Urinary bladder (tissue), 4 donors: ENCODE measurements around the gene MACROD2. TPM values are rescaled to one million over a fixed set of nuclear protein-coding genes. Genes with fewer than 3 reads are reported as not detected.

ENCODE experiments used
- DNase-seq: peaks from one replicate; pipeline ENCODE4 v3.0.0-alpha.2; 2015; ENCODE audit errors: extremely low spot score
- H3K27ac ChIP-seq: one replicate; pipeline ENCODE4 v1.5.1; 2013; ENCODE audit warnings: low read depth, mild to moderate bottlenecking, moderate library complexity
- H3K36me3 ChIP-seq: one replicate; pipeline ENCODE4 v1.6.1; 2013; ENCODE audit warnings: mild to moderate bottlenecking, moderate library complexity; ENCODE audit not compliant: insufficient read depth
- H3K4me1 ChIP-seq: one replicate; pipeline ENCODE4 v1.6.1; 2013; ENCODE audit warnings: mild to moderate bottlenecking, moderate library complexity; ENCODE audit not compliant: insufficient read depth
- H3K4me3 ChIP-seq: one replicate; pipeline ENCODE4 v1.5.1; 2013; ENCODE audit warnings: low read depth, low read length
- WGBS: extraction: QIAGEN DNeasy Blood & Tissue Kit; methylation state at CpG from one replicate; pipeline ENCODE4 v1.1.7; 2013; 5-methylcytosine and 5-hydroxymethylcytosine counted together
- polyA plus RNA-seq: library from polyadenylated mRNA; stranded (reverse); fragments of 200-250 nt; gene quantifications from one replicate; pipeline ENCODE4 v1.2.3, GENCODE V29; 2013
- total RNA-seq: library from RNA; depleted of rRNA; stranded (reverse); fragments of >200 nt; gene quantifications from one replicate; pipeline ENCODE4 v1.2.3, GENCODE V29; 2014
- donor health status: healthy with polysubstance abuse.
- donor health status: healthy.

MACROD2 gene
- total and polyA plus RNA-seq, 2 donors = 3.0 to 28.2 TPM

DNA sequence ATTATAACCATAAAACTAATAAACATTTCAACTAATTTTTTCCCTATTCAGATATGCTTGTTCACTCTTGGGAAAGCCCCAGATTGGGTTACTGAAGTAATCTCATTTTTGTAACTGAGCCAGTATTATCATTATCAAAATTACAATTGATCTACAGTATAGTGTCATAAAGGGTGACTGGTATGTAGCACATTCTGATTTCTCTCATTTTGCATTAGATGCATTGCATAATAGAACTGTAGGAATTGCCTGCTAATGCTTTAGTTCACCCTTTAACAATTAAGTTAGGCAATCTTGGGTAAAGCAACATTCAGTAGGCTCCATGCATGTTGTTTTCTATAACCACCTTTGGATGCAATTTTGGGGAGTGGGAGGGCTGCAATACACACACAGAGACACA is 492.9 kb downstream of the MACROD2 start:
- H3K4me3 ChIP-seq = no peak overlapping the region
- no peaks in the 10 kb centered on the region for H3K36me3 ChIP-seq
- no peak for DNase-seq
- no peak overlapping the region for H3K27ac ChIP-seq
- no peaks in the 10 kb centered on the region for H3K4me1 ChIP-seq

DNA sequence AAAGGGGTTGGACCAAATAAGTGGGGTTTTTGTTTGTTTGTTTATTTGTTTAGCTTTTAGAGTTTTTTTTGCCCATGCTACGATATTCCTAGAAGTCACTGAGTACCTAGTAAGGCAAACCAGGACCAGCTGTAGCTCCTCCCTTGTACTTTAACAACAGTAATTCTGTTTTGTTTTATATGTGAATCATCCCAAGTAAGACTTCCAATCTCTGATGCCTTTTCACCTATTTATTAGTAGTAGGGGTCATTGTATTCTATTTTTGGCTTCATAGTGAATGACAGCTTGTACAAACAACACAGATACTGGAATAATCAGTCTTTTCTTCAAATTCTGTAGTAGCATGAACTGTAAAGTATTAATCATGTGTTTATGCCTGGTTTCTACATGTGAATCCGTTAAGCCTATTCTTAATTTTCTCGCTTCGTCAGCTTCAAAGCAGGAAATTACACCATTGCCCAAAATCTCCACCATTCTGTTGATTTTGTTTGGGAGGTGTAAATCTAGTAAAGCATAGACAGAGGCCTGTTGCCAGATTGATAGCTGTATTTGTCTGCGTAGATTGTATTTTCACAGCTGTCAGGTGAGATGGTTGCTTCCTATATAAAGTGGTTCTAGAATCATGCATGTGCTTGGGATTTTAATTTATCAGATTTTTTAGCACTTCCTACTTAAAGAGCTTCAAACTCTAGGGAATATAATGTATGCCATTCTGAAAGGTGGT is 493.6 kb downstream of the MACROD2 start:
- Histone ChIP-seq H3K4me3 (no peak overlapping the region), H3K4me1 (no peaks in the 10 kb centered on the region), H3K36me3 (no peaks in the 10 kb centered on the region), H3K27ac (no peak overlapping the region)
- no peak for DNase-seq
- WGBS = 83% methylated on average over 5 of the region's 5 CpGs

DNA sequence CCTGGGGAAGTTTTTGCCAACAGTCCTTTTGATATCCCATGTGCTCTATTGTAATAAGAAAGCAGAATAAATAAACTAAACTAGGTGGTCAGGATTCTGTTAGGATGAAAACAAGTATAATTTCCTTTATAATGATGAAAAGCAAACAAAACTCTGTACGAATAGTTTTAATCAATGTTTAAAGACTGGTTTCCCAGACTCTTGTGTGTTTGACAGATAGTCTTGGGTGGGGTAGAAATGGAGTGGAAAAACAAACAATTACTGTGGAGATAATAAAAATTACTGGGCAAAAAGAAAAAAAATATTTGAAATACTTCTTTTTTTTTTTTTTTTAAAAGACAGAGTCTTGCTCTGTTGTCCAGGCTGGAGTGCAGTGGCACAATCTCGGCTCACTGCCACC is 494.2 kb downstream of the MACROD2 start:
- H3K36me3 ChIP-seq = no peaks in the 10 kb centered on the region

GRCh38 chr20:14491436-14491835 is 496.1 kb downstream of the MACROD2 start:
- Histone ChIP-seq H3K36me3 (no peaks in the 10 kb centered on the region), H3K4me3 (no peak overlapping the region), H3K27ac (no peak overlapping the region), H3K4me1 (no peaks in the 10 kb centered on the region)
- DNase-seq = no peak
- 96% methylated on average over 1 of the region's 1 CpG for WGBS

More for the DNA sequence above, 494.2 kb downstream of the MACROD2 start:
- H3K4me1 ChIP-seq = no peaks in the 10 kb centered on the region
- no peak for DNase-seq
- 43% methylated on average over 2 of the region's 2 CpGs for WGBS
- H3K27ac ChIP-seq = no peak overlapping the region
- no peak overlapping the region for H3K4me3 ChIP-seq

DNA sequence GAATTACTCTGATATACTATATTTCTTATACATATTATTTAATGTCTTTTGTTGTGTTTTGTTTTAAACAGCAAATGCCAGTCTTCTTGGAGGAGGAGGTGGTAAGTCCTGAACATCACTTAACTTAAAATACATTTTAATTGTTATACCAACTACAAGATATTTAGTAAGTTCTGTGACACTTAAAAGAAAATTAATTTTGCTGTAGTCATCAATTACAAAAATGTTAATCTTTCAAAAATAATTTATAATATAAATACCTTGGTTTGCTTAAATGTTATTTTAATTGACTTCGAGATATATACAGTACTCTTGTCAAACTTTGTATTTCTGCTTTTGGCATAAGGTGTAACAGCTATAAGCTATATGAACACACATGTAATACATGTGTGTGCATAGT is 498.1 kb downstream of the MACROD2 start:
- no peak overlapping the region for H3K4me3 ChIP-seq
- no peak for DNase-seq
- H3K36me3 ChIP-seq = no peaks in the 10 kb centered on the region
- WGBS = 92% methylated on average over 1 of the region's 1 CpG
- H3K27ac ChIP-seq = no peak overlapping the region
- H3K4me1 ChIP-seq = no peaks in the 10 kb centered on the region

DNA sequence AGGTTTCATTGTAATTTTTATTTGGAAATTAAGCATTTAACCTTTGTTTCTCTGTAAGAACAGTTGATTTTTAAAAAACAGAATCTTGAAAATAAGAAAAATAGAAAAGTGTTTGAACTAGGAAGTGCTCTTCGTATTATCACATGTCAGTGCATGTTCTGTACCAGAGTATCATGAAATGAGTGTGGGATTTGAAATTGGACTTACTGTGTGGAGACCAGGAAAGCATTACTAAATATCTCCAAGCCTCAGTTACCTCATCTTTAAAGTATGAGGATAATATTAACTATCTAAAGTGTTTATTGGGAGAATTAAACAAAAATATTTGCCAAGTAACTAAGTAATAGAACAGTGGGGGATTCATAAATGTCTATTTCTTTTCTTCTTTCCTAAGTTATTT is 499.0 kb downstream of the MACROD2 start:
- DNase-seq = no peak
- no peak overlapping the region for H3K4me3 ChIP-seq
- WGBS = 58% methylated on average over 1 of the region's 1 CpG
- H3K27ac ChIP-seq = no peak overlapping the region
- no peaks in the 10 kb centered on the region for H3K4me1 ChIP-seq
- no peaks in the 10 kb centered on the region for H3K36me3 ChIP-seq

- no peaks in the 10 kb centered on the region for H3K4me1 ChIP-seq
- DNase-seq = no peak
- H3K36me3 ChIP-seq = no peaks in the 10 kb centered on the region
- no peak overlapping the region for H3K27ac ChIP-seq
- H3K4me3 ChIP-seq = no peak overlapping the region
Observed at GRCh38 chr20:14495066-14495465, 499.8 kb downstream of the MACROD2 start.

GRCh38 chr20:14497004-14497403 is 501.7 kb downstream of the MACROD2 start:
- 53% methylated on average over 2 of the region's 2 CpGs for WGBS
- Histone ChIP-seq H3K27ac (no peak overlapping the region), H3K4me3 (no peak overlapping the region), H3K4me1 (no peaks in the 10 kb centered on the region), H3K36me3 (no peaks in the 10 kb centered on the region)
- no peak for DNase-seq

DNA sequence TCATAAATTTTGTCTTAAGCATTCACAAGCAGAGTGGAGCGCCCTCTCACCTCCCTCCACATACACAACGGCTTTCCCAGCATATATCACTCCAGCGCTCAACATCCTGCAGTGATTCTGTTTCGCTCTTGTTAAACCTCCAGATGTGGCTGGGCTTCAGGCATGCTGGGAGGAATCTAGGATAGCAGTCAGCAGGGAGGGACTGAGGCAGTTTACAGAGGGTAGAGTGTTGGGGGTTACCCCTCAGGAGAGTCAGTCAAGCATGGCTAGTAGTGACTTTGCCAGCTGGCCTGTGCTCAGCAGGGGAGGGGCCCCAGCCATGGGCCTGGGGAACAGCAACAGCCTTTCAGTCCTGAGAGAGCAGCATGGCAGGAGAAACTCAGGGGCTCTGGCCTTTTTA is 503.5 kb downstream of the MACROD2 start:
- no peak overlapping the region for H3K27ac ChIP-seq
- H3K4me1 ChIP-seq = no peaks in the 10 kb centered on the region
- H3K36me3 ChIP-seq = no peaks in the 10 kb centered on the region
- 66% methylated on average over 4 of the region's 4 CpGs for WGBS
- no peak for DNase-seq
- H3K4me3 ChIP-seq = no peak overlapping the region

DNA sequence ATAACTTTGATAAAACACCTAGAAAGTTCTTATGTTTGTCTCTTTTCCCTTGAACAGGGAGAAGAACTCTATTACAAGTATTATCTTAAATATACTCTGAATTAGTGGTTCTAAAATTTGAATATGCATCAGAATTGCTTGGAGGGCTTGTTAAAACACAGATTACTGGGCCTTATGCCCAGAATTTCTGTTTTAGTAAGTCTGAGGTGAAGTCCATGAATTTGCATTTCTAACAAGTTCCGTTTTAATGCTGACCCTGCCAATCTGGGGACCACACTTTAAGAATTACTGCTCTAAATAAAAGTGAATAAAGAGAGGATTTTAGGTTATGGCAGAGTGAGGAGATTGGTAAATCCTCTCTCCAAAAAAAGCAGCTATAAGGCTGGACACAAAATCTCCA is 510.2 kb downstream of the MACROD2 start:
- whole genome bisulfite sequencing = 52% methylated on average over 1 of the region's 1 CpG
- DNase-seq = no peak
- no peak overlapping the region for H3K4me3 ChIP-seq

DNA sequence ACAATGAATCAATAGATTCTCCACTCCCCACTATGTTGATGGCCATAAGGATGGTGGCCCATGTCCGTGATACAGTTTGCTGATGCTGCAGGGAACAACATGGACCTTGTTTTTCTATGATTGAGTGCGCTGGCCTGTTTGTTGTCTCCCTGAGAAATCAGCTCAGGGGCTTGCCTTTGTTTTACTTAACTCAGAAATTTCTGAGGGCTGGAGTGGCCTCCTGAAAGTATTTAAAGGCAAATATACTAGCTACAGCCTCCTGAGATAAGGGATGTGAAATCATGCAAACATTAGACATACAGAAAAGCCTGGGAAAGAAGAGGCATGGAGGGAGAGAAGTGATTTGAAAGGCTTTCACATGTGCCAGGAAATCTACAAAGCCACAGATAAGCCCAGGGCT is 512.4 kb downstream of the MACROD2 start:
- WGBS = 92% methylated on average over 2 of the region's 2 CpGs
- DNase-seq = no peak
- no peak overlapping the region for H3K4me3 ChIP-seq
- no peak overlapping the region for H3K27ac ChIP-seq
- no peaks in the 10 kb centered on the region for H3K4me1 ChIP-seq
- H3K36me3 ChIP-seq = no peaks in the 10 kb centered on the region

More for the DNA sequence above, 510.2 kb downstream of the MACROD2 start:
- Histone ChIP-seq H3K4me1 (no peaks in the 10 kb centered on the region), H3K36me3 (no peaks in the 10 kb centered on the region), H3K27ac (no peak overlapping the region)

GRCh38 chr20:14510341-14510740 is 515.0 kb downstream of the MACROD2 start:
- DNase-seq = no peak
- no peak overlapping the region for H3K4me3 ChIP-seq
- no peak overlapping the region for H3K27ac ChIP-seq
- H3K36me3 ChIP-seq = no peaks in the 10 kb centered on the region
- WGBS = 48% methylated on average over 1 of the region's 1 CpG
- no peaks in the 10 kb centered on the region for H3K4me1 ChIP-seq

DNA sequence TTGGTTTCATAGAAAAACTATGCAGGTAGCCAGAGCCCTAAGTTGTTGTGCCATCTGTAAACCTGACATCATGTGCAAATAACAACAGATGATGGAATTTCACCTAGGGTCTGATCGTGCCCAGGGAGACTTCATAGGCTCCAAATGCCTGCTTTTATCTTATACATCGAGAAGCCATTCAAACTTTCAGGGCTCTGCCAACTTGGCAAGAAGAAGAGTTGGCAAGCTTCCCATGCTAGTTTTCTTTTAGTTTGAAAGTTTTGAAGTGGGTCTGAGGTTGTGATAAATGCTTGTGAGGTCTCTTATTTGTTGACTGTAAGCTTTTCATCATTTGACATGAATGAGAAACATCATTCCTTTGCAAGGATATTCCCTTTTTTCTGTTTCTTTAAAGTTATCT is 517.5 kb downstream of the MACROD2 start:
- Histone ChIP-seq H3K4me3 (no peak overlapping the region), H3K27ac (no peak overlapping the region), H3K36me3 (no peaks in the 10 kb centered on the region), H3K4me1 (no peaks in the 10 kb centered on the region)
- 3% methylated on average over 2 of the region's 2 CpGs for WGBS
- DNase-seq = no peak

- Histone ChIP-seq H3K4me1 (no peaks in the 10 kb centered on the region), H3K4me3 (no peak overlapping the region), H3K36me3 (no peaks in the 10 kb centered on the region), H3K27ac (no peak overlapping the region)
- 81% methylated on average over 1 of the region's 1 CpG for WGBS
- DNase-seq = no peak
Observed at GRCh38 chr20:14518648-14519047, 523.3 kb downstream of the MACROD2 start.

- Histone ChIP-seq H3K4me3 (no peak overlapping the region), H3K27ac (no peak overlapping the region), H3K4me1 (no peaks in the 10 kb centered on the region), H3K36me3 (no peaks in the 10 kb centered on the region)
- DNase-seq = no peak
Observed at GRCh38 chr20:14521016-14521415, 525.7 kb downstream of the MACROD2 start.
